SU-DHL-6 (cell line): ENCODE results near the gene PIGH.

Source experiments
- H2AFZ ChIP-seq: fragments of 200-600 bp; sonication (generic); 2 replicates; pipeline ENCODE4 v1.6.1; 2014; ENCODE audit warnings: low read depth, mild to moderate bottlenecking, moderate library complexity, mixed read lengths, antibody characterized with exemption, low read length; ENCODE audit not compliant: severe bottlenecking
- H3F3A ChIP-seq: fragments of 200-600 bp; shearing (Covaris generic); 2 replicates; pipeline ENCODE4 v1.6.0; 2016; ENCODE audit warnings: antibody characterized with exemption, mild to moderate bottlenecking; ENCODE audit not compliant: insufficient read depth
- H3K27ac ChIP-seq: fragments of 200-600 bp; sonication (generic); 2 replicates; pipeline ENCODE4 v1.5.1; 2016; ENCODE audit warnings: low read depth, mild to moderate bottlenecking, low read length, moderate library complexity, mixed read lengths
- H3K27me3 ChIP-seq: fragments of 200-600 bp; sonication (generic), shearing (Covaris generic); 2 replicates; pipeline ENCODE4 v1.6.0; 2014; ENCODE audit warnings: mild to moderate bottlenecking, low read length
- H3K36me3 ChIP-seq: fragments of 200-600 bp; sonication (generic); 2 replicates; pipeline ENCODE4 v1.6.1; 2014; ENCODE audit warnings: mild to moderate bottlenecking, low read length, mixed read lengths
- H3K4me2 ChIP-seq: fragments of 300-600, 200-600 bp; shearing (Covaris generic), sonication (generic); 2 replicates; pipeline ENCODE4 v1.6.0; 2014; ENCODE audit warnings: low read length, low read depth, mild to moderate bottlenecking; ENCODE audit not compliant: poor library complexity, severe bottlenecking
- H3K4me3 ChIP-seq: fragments of 200-600 bp; sonication (generic); 2 replicates; pipeline ENCODE4 v1.5.1; 2014; ENCODE audit warnings: antibody characterized with exemption, low read length, mild to moderate bottlenecking, mixed read lengths; ENCODE audit not compliant: insufficient read depth, poor library complexity, severe bottlenecking
- H3K79me2 ChIP-seq: fragments of 200-600 bp; sonication (generic); 2 replicates; pipeline ENCODE4 v1.6.1; 2014; ENCODE audit warnings: mild to moderate bottlenecking, low read length, moderate library complexity; ENCODE audit not compliant: insufficient read depth
- H3K9ac ChIP-seq: fragments of 200-600 bp; sonication (generic); 2 replicates; pipeline ENCODE4 v1.7.0; 2014; ENCODE audit warnings: mild to moderate bottlenecking, low read length
- H3K9me2 ChIP-seq: fragments of 200-600 bp; sonication (generic); replicated peaks from 2 replicates; pipeline ENCODE4 v1.6.1; 2014; ENCODE audit warnings: low read length; ENCODE audit not compliant: insufficient read depth
- H3K9me3 ChIP-seq: fragments of 200-600 bp; sonication (generic); 2 replicates; pipeline ENCODE4 v1.6.1; 2014; ENCODE audit warnings: low read length, mixed read lengths; ENCODE audit not compliant: insufficient read depth
- H4K20me1 ChIP-seq: fragments of 200-600 bp; sonication (generic); 2 replicates; pipeline ENCODE4 v1.6.1; 2014; ENCODE audit warnings: low read depth, mild to moderate bottlenecking, antibody characterized with exemption, low read length, moderate library complexity, mixed read lengths
- CTCF ChIP-seq: fragments of 200-600 bp; sonication (generic); IDR thresholded peaks from one replicate; pipeline ENCODE4 v1.5.1; 2017; ENCODE audit warnings: antibody characterized with exemption, mild to moderate bottlenecking, low read length, moderate library complexity; ENCODE audit not compliant: insufficient read depth, poor library complexity, severe bottlenecking
- EZH2phosphoT487 ChIP-seq: fragments of 200-600 bp; sonication (generic), shearing (Covaris generic); conservative IDR thresholded peaks from 2 replicates; pipeline ENCODE4 v1.6.1; 2018; ENCODE audit warnings: mild to moderate bottlenecking, antibody characterized with exemption, low read length, moderate library complexity, mixed read lengths

Gene PIGH

GRCh38 chr14:67599698-67600561, at the start of gene PIGH:
Gene PIGH (minus strand): TSS chr14:67600268. CDS start chr14:67600203, 65 bp downstream.
- no peaks in the 10 kb centered on the region for H4K20me1 ChIP-seq
- no peaks in the 10 kb centered on the region for H3F3A ChIP-seq
- H3K9ac ChIP-seq: peak within 1 kb of the TSS; percentile 88
- peak within 1 kb of the TSS; percentile 87 for H2AFZ ChIP-seq
- no peaks in the 10 kb centered on the region for H3K9me3 ChIP-seq
- H3K27me3 ChIP-seq: no peaks in the 10 kb centered on the region
- TF ChIP-seq EZH2phosphoT487: no peak
- peak; percentile 47 for TF ChIP-seq CTCF
- no peak within 1 kb of the TSS for H3K27ac ChIP-seq
- peak within 1 kb of the TSS; percentile 93 for H3K4me3 ChIP-seq
- peaks cover 41% of the 10 kb centered on the region for H3K79me2 ChIP-seq
- no peaks in the 10 kb centered on the region for H3K36me3 ChIP-seq
- H3K4me2 ChIP-seq: peak within 1 kb of the TSS; percentile 71
- no peaks in the 10 kb centered on the region for H3K9me2 ChIP-seq

GRCh38 chr14:67646131-67646530, 46.1 kb upstream of the PIGH start:
- no peak overlapping the region for H3K27ac ChIP-seq
- H3K9ac ChIP-seq: no peak overlapping the region
- H4K20me1 ChIP-seq: no peaks in the 10 kb centered on the region
- no peak overlapping the region for H3K4me3 ChIP-seq
- no peaks in the 10 kb centered on the region for H3K27me3 ChIP-seq
- no peaks in the 10 kb centered on the region for H3K9me2 ChIP-seq
- no peak for TF ChIP-seq EZH2phosphoT487
- TF ChIP-seq CTCF: no peak
- no peaks in the 10 kb centered on the region for H3F3A ChIP-seq
- H3K9me3 ChIP-seq: no peaks in the 10 kb centered on the region
- peaks cover 5% of the 10 kb centered on the region; the same call in 1 of the 2 replicates for H3K36me3 ChIP-seq
- H3K4me2 ChIP-seq: no peak overlapping the region
- no peak overlapping the region for H2AFZ ChIP-seq
- no peaks in the 10 kb centered on the region for H3K79me2 ChIP-seq

GRCh38 chr14:67645414-67645813, 45.3 kb upstream of the PIGH start:
- peaks cover 5% of the 10 kb centered on the region; the same call in 1 of the 2 replicates for H3K36me3 ChIP-seq
- H3K4me3 ChIP-seq: no peak overlapping the region
- H3K4me2 ChIP-seq: no peak overlapping the region
- no peaks in the 10 kb centered on the region for H3K79me2 ChIP-seq
- no peaks in the 10 kb centered on the region for H3K9me3 ChIP-seq
- no peaks in the 10 kb centered on the region for H3F3A ChIP-seq
- no peak for TF ChIP-seq EZH2phosphoT487
- TF ChIP-seq CTCF: no peak
- H3K9me2 ChIP-seq: no peaks in the 10 kb centered on the region
- no peaks in the 10 kb centered on the region for H3K27me3 ChIP-seq
- no peak overlapping the region for H3K27ac ChIP-seq
- H4K20me1 ChIP-seq: no peaks in the 10 kb centered on the region
- no peak overlapping the region for H2AFZ ChIP-seq
- no peak overlapping the region for H3K9ac ChIP-seq
